Erythroblast (primary cell): Measurements from ENCODE around the gene GRIK4.

ENCODE experiments used
- GATA1 ChIP-seq: IDR thresholded peaks from 2 replicates; pipeline ENCODE4 v1.6.1; 2011; ENCODE audit warnings: low read depth, mild to moderate bottlenecking, control low read depth, low read length, moderate library complexity
- POLR2A ChIP-seq: IDR thresholded peaks from 2 replicates; pipeline ENCODE4 v1.6.1; 2011; ENCODE audit warnings: mild to moderate bottlenecking, low read length

DNA sequence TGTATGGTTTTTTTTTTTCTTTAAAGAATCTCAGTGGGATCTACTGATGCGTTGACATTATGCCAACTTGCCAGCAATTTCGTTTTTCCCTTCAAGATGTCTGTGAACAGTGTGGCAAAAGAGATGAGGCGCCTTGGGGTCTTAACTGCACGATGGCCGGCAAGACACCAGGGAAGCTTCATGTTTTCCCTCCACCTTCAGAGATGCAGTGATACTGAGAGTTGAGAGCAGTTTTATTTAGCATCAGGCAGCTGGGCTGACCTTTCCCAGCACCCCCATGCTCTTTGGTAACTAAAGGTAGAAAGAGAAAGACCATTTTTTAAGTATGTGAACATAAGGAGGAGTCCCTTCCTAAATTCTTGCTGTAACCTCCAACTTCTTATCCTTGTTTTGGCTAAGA lies 11.7 kb upstream of the GRIK4 start:
- no peak for TF ChIP-seq POLR2A
- no peak for TF ChIP-seq GATA1
